NCI-H146 (cell line): ENCODE data around the gene SLC3A2.
A peak's percentile ranks its signal among the peaks of the same experiment; 100 is the strongest.

ENCODE experiments used
- DNase-seq: peaks from one replicate; lab custom pipeline; 2025; lab: John Stamatoyannopoulos, UW

The SLC3A2 gene

GRCh38 chr11:62880231-62880802, 379 bp upstream of the SLC3A2 start:
- DNase-seq, result no peak

GRCh38 chr11:62881579-62882430, 1.1 kb downstream of the SLC3A2 start:
- DNase-seq, result peak; percentile 89

- DNase-seq, result no peak
Measured at GRCh38 chr11:62882431-62882749, 1.7 kb downstream of the SLC3A2 start.

- no peak for DNase-seq
Measured at GRCh38 chr11:62882788-62883501, 2.2 kb downstream of the SLC3A2 start.

GRCh38 chr11:62883673-62884072, 3.0 kb downstream of the SLC3A2 start:
- DNase-seq, result no peak

GRCh38 chr11:62885137-62885750, 4.5 kb downstream of the SLC3A2 start:
- DNase-seq, result no peak

GRCh38 chr11:62888406-62888805, 7.7 kb downstream of the SLC3A2 start:
- no peak for DNase-seq

- DNase-seq, result no peak
Measured at GRCh38 chr11:62889126-62889483, 8.4 kb downstream of the SLC3A2 start.

- DNase-seq, result no peak
Measured at GRCh38 chr11:62889484-62890437, 9.1 kb downstream of the SLC3A2 start.

- DNase-seq, result no peak
Measured at GRCh38 chr11:62892077-62892922, 11.6 kb downstream of the SLC3A2 start.

GRCh38 chr11:62895501-62895900, 14.8 kb downstream of the SLC3A2 start:
- DNase-seq, result no peak

GRCh38 chr11:62896049-62896448, 15.4 kb downstream of the SLC3A2 start:
- DNase-seq, result no peak

- no peak for DNase-seq
Measured at GRCh38 chr11:62897311-62897710, 16.6 kb downstream of the SLC3A2 start.

GRCh38 chr11:62898027-62898426, 17.3 kb downstream of the SLC3A2 start:
- no peak for DNase-seq

- no peak for DNase-seq
Measured at GRCh38 chr11:62902932-62903331, 22.2 kb downstream of the SLC3A2 start.

GRCh38 chr11:62905296-62905695, 24.6 kb downstream of the SLC3A2 start:
- DNase-seq, result no peak

GRCh38 chr11:62905927-62906531, 25.3 kb downstream of the SLC3A2 start:
- DNase-seq, result peak; percentile 63

GRCh38 chr11:62908468-62909072, 27.9 kb downstream of the SLC3A2 start:
- no peak for DNase-seq

- peak; percentile 37 for DNase-seq
Measured at GRCh38 chr11:62909107-62909894, 28.6 kb downstream of the SLC3A2 start.
